H9 (cell line): ENCODE data around the gene MTCL1. TPM values are rescaled to one million over a fixed set of nuclear protein-coding genes. Genes with fewer than 3 reads are reported as not detected.

ENCODE experiments used
- DNase-seq: peaks from one replicate; pipeline ENCODE4 v3.0.0-alpha.2; 2017
- H2AFZ ChIP-seq: one replicate; pipeline ENCODE4 v1.6.1; 2013; ENCODE audit warnings: mild to moderate bottlenecking, low read length, control low read depth, moderate library complexity
- H2AK5ac ChIP-seq: 2 replicates; pipeline ENCODE4 v1.6.1; 2013; ENCODE audit warnings: low read length, control low read depth, mixed read lengths; ENCODE audit not compliant: insufficient read length
- H2BK120ac ChIP-seq: one replicate; pipeline ENCODE4 v1.6.1; 2013; ENCODE audit warnings: low read depth, mild to moderate bottlenecking, low read length, control low read depth, inconsistent platforms; ENCODE audit not compliant: poor library complexity, severe bottlenecking
- H2BK12ac ChIP-seq: 2 replicates; pipeline ENCODE4 v1.6.1; 2013; ENCODE audit warnings: low read length, control low read depth, mixed read lengths, low read depth; ENCODE audit not compliant: insufficient read length
- H2BK15ac ChIP-seq: 2 replicates; pipeline ENCODE4 v1.6.1; 2013; ENCODE audit warnings: low read depth, low read length, control low read depth
- H2BK20ac ChIP-seq: one replicate; pipeline ENCODE4 v1.6.1; 2013; ENCODE audit warnings: low read depth, mild to moderate bottlenecking, low read length, control low read depth, inconsistent platforms; ENCODE audit not compliant: poor library complexity, severe bottlenecking
- H2BK5ac ChIP-seq: 2 replicates; pipeline ENCODE4 v1.6.1; 2013; ENCODE audit warnings: low read length, control low read depth, mixed read lengths; ENCODE audit not compliant: insufficient read length
- H3K14ac ChIP-seq: 2 replicates; pipeline ENCODE4 v1.6.1; 2013; ENCODE audit warnings: low read length, control low read depth; ENCODE audit not compliant: insufficient read depth
- H3K18ac ChIP-seq: 2 replicates; pipeline ENCODE4 v1.6.1; 2013; ENCODE audit warnings: low read depth, mild to moderate bottlenecking, mixed read lengths, low read length, control low read depth; ENCODE audit not compliant: insufficient read length
- H3K23ac ChIP-seq: 2 replicates; pipeline ENCODE4 v1.6.1; 2013; ENCODE audit warnings: low read length, control low read depth, mixed read lengths, low read depth; ENCODE audit not compliant: insufficient read length
- H3K23me2 ChIP-seq: 2 replicates; pipeline ENCODE4 v1.6.1; 2013; ENCODE audit warnings: low read depth, mild to moderate bottlenecking, mixed read lengths, low read length, control low read depth; ENCODE audit not compliant: insufficient read length, poor library complexity, severe bottlenecking
- H3K27ac ChIP-seq: 2 replicates; pipeline ENCODE4 v1.5.1; 2013; ENCODE audit warnings: low read length, control low read depth, mixed read lengths, low read depth; ENCODE audit not compliant: insufficient read length
- H3K27me3 ChIP-seq: 2 replicates; pipeline ENCODE4 v1.6.1; 2013; ENCODE audit warnings: low read length, control low read depth, inconsistent platforms; ENCODE audit not compliant: insufficient read depth
- H3K4ac ChIP-seq: 2 replicates; pipeline ENCODE4 v1.6.1; 2013; ENCODE audit warnings: low read depth, mild to moderate bottlenecking, control low read depth, inconsistent platforms, low read length, moderate library complexity
- H3K4me1 ChIP-seq: 2 replicates; pipeline ENCODE4 v1.6.1; 2013; ENCODE audit warnings: low read length, control low read depth, inconsistent platforms; ENCODE audit not compliant: insufficient read depth
- H3K4me2 ChIP-seq: 2 replicates; pipeline ENCODE4 v1.6.1; 2013; ENCODE audit warnings: low read length, control low read depth, mixed read lengths; ENCODE audit not compliant: insufficient read length, insufficient read depth
- H3K56ac ChIP-seq: 2 replicates; pipeline ENCODE4 v1.6.1; 2013; ENCODE audit warnings: low read depth, mild to moderate bottlenecking, mixed read lengths, low read length, control low read depth; ENCODE audit not compliant: insufficient read length
- H3K79me1 ChIP-seq: 2 replicates; pipeline ENCODE4 v1.6.1; 2013; ENCODE audit warnings: low read depth, mild to moderate bottlenecking, moderate library complexity, low read length, control low read depth, inconsistent platforms; ENCODE audit not compliant: insufficient read depth, poor library complexity, severe bottlenecking
- H3K79me2 ChIP-seq: 2 replicates; pipeline ENCODE4 v1.6.1; 2013; ENCODE audit warnings: low read length, control low read depth, inconsistent platforms; ENCODE audit not compliant: insufficient read depth
- H3K9ac ChIP-seq: 2 replicates; pipeline ENCODE4 v1.6.1; 2013; ENCODE audit warnings: low read length, control low read depth, mixed read lengths; ENCODE audit not compliant: insufficient read length; ENCODE audit errors: extremely low read depth
- H3K9me3 ChIP-seq: one replicate; pipeline ENCODE4 v1.6.1; 2013; ENCODE audit warnings: low read depth, low read length, inconsistent platforms; ENCODE audit not compliant: control insufficient read depth
- H3T11ph ChIP-seq: one replicate; pipeline ENCODE4 v1.6.1; 2013; ENCODE audit warnings: mild to moderate bottlenecking, low read length, control low read depth, inconsistent platforms
- H4K20me1 ChIP-seq: one replicate; pipeline ENCODE4 v1.6.1; 2013; ENCODE audit not compliant: control insufficient read depth, insufficient read length, insufficient read depth
- H4K5ac ChIP-seq: 2 replicates; pipeline ENCODE4 v1.6.1; 2013; ENCODE audit warnings: low read depth, mild to moderate bottlenecking, mixed read lengths, low read length, control low read depth; ENCODE audit not compliant: insufficient read length
- H4K8ac ChIP-seq: replicated peaks from 2 replicates; pipeline ENCODE4 v1.6.1; 2013; ENCODE audit warnings: low read length, control low read depth, mixed read lengths, low read depth; ENCODE audit not compliant: insufficient read length
- H4K91ac ChIP-seq: 2 replicates; pipeline ENCODE4 v1.6.1; 2013; ENCODE audit warnings: low read depth, mild to moderate bottlenecking, moderate library complexity, mixed read lengths, low read length, control low read depth; ENCODE audit not compliant: insufficient read length
- H3K27ac Mint-ChIP-seq, 3 experiments: 2 replicates in 2 of 3; 3 replicates in 1 of 3; pipeline ENCODE4 v1.8.0; 2020 to 2021; ENCODE audit warnings: mixed read lengths in 3 of 3, mild to moderate bottlenecking in 1 of 3, moderate library complexity in 1 of 3
- H3K27me3 Mint-ChIP-seq: 2 replicates; pipeline ENCODE4 v1.8.0; 2021; ENCODE audit warnings: low read depth, mild to moderate bottlenecking, moderate library complexity, mixed read lengths
- H3K36me3 Mint-ChIP-seq, 3 experiments: 2 replicates in 2 of 3; 3 replicates in 1 of 3; pipeline ENCODE4 v1.8.0; 2020 to 2021; ENCODE audit warnings: low read depth in 3 of 3, mixed read lengths in 3 of 3; ENCODE audit not compliant: insufficient read depth in 1 of 3
- H3K4me1 Mint-ChIP-seq, 2 experiments: 2 replicates each; pipeline ENCODE4 v1.8.0; 2020; ENCODE audit warnings: mixed read lengths in 2 of 2
- H3K4me3 Mint-ChIP-seq, 2 experiments: 2 replicates in 1 of 2; 3 replicates in 1 of 2; pipeline ENCODE4 v1.8.0; 2020 to 2021; ENCODE audit warnings: mild to moderate bottlenecking in 2 of 2, mixed read lengths in 2 of 2, moderate library complexity in 1 of 2
- H3K9me3 Mint-ChIP-seq, 2 experiments: 2 replicates in 1 of 2; 3 replicates in 1 of 2; pipeline ENCODE4 v1.8.0; 2020; ENCODE audit warnings: mild to moderate bottlenecking in 2 of 2, mixed read lengths in 2 of 2, moderate library complexity in 1 of 2
- CTCF ChIP-seq: fragments of 200-600 bp; sonication (generic); conservative IDR thresholded peaks from 3 replicates; pipeline ENCODE4 v1.8.0; 2021; ENCODE audit warnings: antibody characterized with exemption, mild to moderate bottlenecking
- WGBS: extraction: QIAGEN DNeasy Blood & Tissue Kit; methylation state at CpG from one replicate; pipeline ENCODE4 v1.1.7; 2013; ENCODE audit warnings: missing lambda C conversion rate, low lambda C conversion rate, mixed read lengths; ENCODE audit not compliant: insufficient read length; ENCODE audit errors: extremely low coverage; 5-methylcytosine and 5-hydroxymethylcytosine counted together
- total RNA-seq: library from RNA; stranded (reverse); gene quantifications from 2 replicates; pipeline ENCODE4 v1.2.1, GENCODE V29; 2021

The MTCL1 gene
- total RNA-seq, 1 experiment from 2014 or later: 50.7 TPM

GRCh38 chr18:8818982-8819381 lies 113.6 kb downstream of the MTCL1 start:
- no peak overlapping the region for H3K56ac ChIP-seq
- H3T11ph ChIP-seq: no peak overlapping the region
- no peak overlapping the region for H2AK5ac ChIP-seq
- H2BK5ac ChIP-seq: no peak overlapping the region
- TF ChIP-seq CTCF: no peak
- no peaks in the 10 kb centered on the region for H3K23me2 ChIP-seq
- no peak overlapping the region for H2BK20ac ChIP-seq
- no peak overlapping the region for H3K14ac ChIP-seq
- H2BK15ac ChIP-seq: no peak overlapping the region
- no peak overlapping the region for H2BK120ac ChIP-seq
- H3K27ac ChIP-seq: no peak overlapping the region
- H3K4me1 ChIP-seq: no peaks in the 10 kb centered on the region
- H3K4me2 ChIP-seq: no peak overlapping the region
- H3K9me3 ChIP-seq: no peaks in the 10 kb centered on the region
- no CpG with 5 or more reads among the region's 15 CpGs for WGBS
- H3K27ac Mint-ChIP-seq: no peak overlapping the region
- no peak overlapping the region for H3K4ac ChIP-seq
- H3K9ac ChIP-seq: no peak overlapping the region
- no peaks in the 10 kb centered on the region for H3K27me3 ChIP-seq
- H4K8ac ChIP-seq: no peak overlapping the region
- H4K91ac ChIP-seq: no peak overlapping the region
- H3K79me1 ChIP-seq: no peaks in the 10 kb centered on the region
- H3K27me3 Mint-ChIP-seq: no peaks in the 10 kb centered on the region
- H2BK12ac ChIP-seq: no peak overlapping the region
- H3K4me3 Mint-ChIP-seq: no peak overlapping the region
- no peaks in the 10 kb centered on the region for H3K79me2 ChIP-seq
- H3K23ac ChIP-seq: no peak overlapping the region
- H3K4me1 Mint-ChIP-seq: peaks cover 0 to 12% of the 10 kb centered on the region in 2 experiments; a peak in 3 of 4 replicates
- no peak overlapping the region for H4K5ac ChIP-seq
- no peak overlapping the region for H2AFZ ChIP-seq
- H3K18ac ChIP-seq: no peak overlapping the region
- no peaks in the 10 kb centered on the region for H4K20me1 ChIP-seq
- DNase-seq: no peak
- peaks cover 24 to 73% (median 67%) of the 10 kb centered on the region in 3 experiments; a peak in 6 of 7 replicates for H3K36me3 Mint-ChIP-seq
- H3K9me3 Mint-ChIP-seq: no peaks in the 10 kb centered on the region
